IMR-90 (cell line): ENCODE results near the gene ASTL. TPM values are rescaled to one million over a fixed set of nuclear protein-coding genes. Genes with fewer than 3 reads are reported as not detected.
A peak's percentile ranks its signal among the peaks of the same experiment; 100 is the strongest.

Experiments used
- ATAC-seq: fragments of 200-7000 bp; cut with Tn5 transposase; 2 replicates; pipeline ENCODE4 v1.9.1; 2020; ENCODE audit warnings: low read depth, mild to moderate bottlenecking, moderate library complexity
- BruUV-seq: library from RNA; stranded (reverse); fragments of 400-500 nt; replicated peaks from 2 replicates; lab custom pipeline; 2021; lab: Mats Ljungman, UMichigan
- CTCF ChIA-PET: fragments of 300-600 bp; formaldehyde crosslinking; extraction: SDS; loops from one replicate; lab custom pipeline; 2021; ENCODE audit warnings: antibody characterized with exemption; lab: Yijun Ruan, JAX
- POLR2A ChIA-PET: fragments of 300-600 bp; sonication (Branson Sonifier 250); formaldehyde crosslinking; loops from one replicate; lab custom pipeline; 2022; ENCODE audit warnings: antibody characterized with exemption; ENCODE audit not compliant: unreplicated experiment; lab: Charles Lee
- DNase-seq: peaks from one replicate; pipeline ENCODE4 v3.0.0; 2013
- H2AFZ ChIP-seq: replicated peaks from 2 replicates; pipeline ENCODE3; 2013; ENCODE audit warnings: low read length, mild to moderate bottlenecking; ENCODE audit not compliant: poor library complexity
- H2AK5ac ChIP-seq: 2 replicates; pipeline ENCODE4 v1.6.1; 2013; ENCODE audit warnings: low read depth, low read length, inconsistent platforms
- H2AK9ac ChIP-seq: replicated peaks from 2 replicates; pipeline ENCODE3; 2013; ENCODE audit warnings: mild to moderate bottlenecking, low read depth, low read length, moderate library complexity; ENCODE audit not compliant: poor library complexity
- H2BK120ac ChIP-seq: 2 replicates; pipeline ENCODE4 v1.6.1; 2013; ENCODE audit warnings: low read depth, low read length, inconsistent platforms
- H2BK15ac ChIP-seq: 3 replicates; pipeline ENCODE4 v1.6.1; 2013; ENCODE audit warnings: low read depth, low read length, inconsistent platforms
- H2BK20ac ChIP-seq: 2 replicates; pipeline ENCODE4 v1.6.1; 2013; ENCODE audit warnings: low read depth, mild to moderate bottlenecking, inconsistent platforms, low read length, moderate library complexity
- H2BK5ac ChIP-seq: 2 replicates; pipeline ENCODE4 v1.6.1; 2013; ENCODE audit warnings: mild to moderate bottlenecking, low read depth, low read length, inconsistent platforms; ENCODE audit not compliant: poor library complexity, severe bottlenecking
- H3K14ac ChIP-seq: replicated peaks from 2 replicates; pipeline ENCODE4 v1.6.1; 2013; ENCODE audit warnings: low read depth, low read length, inconsistent platforms
- H3K18ac ChIP-seq: 2 replicates; pipeline ENCODE4 v1.6.1; 2013; ENCODE audit warnings: low read depth, low read length, control low read depth
- H3K23ac ChIP-seq: 2 replicates; pipeline ENCODE4 v1.6.1; 2013; ENCODE audit warnings: low read depth, low read length, inconsistent platforms
- H3K27ac ChIP-seq: 2 replicates; pipeline ENCODE4 v1.5.1; 2013; ENCODE audit warnings: mild to moderate bottlenecking, control low read depth, low read length; ENCODE audit not compliant: insufficient read depth
- H3K27me3 ChIP-seq: 2 replicates; pipeline ENCODE4 v1.6.1; 2013; ENCODE audit warnings: low read length; ENCODE audit not compliant: control insufficient read depth, insufficient read depth
- H3K36me3 ChIP-seq: 2 replicates; pipeline ENCODE4 v1.6.1; 2013; ENCODE audit warnings: low read length, mixed read lengths; ENCODE audit not compliant: control insufficient read depth, insufficient read depth
- H3K4ac ChIP-seq: 2 replicates; pipeline ENCODE4 v1.6.1; 2013; ENCODE audit warnings: low read depth, low read length, inconsistent platforms
- H3K4me1 ChIP-seq: 2 replicates; pipeline ENCODE4 v1.6.1; 2013; ENCODE audit warnings: low read length, mixed read lengths; ENCODE audit not compliant: control insufficient read depth, insufficient read depth
- H3K4me2 ChIP-seq: 2 replicates; pipeline ENCODE4 v1.6.1; 2013; ENCODE audit warnings: low read depth, mild to moderate bottlenecking, control low read depth, low read length, moderate library complexity
- H3K4me3 ChIP-seq: 2 replicates; pipeline ENCODE4 v1.5.1; 2013; ENCODE audit warnings: low read depth, mild to moderate bottlenecking, control low read depth, low read length, moderate library complexity; ENCODE audit not compliant: insufficient read depth
- H3K56ac ChIP-seq: 2 replicates; pipeline ENCODE4 v1.6.1; 2013; ENCODE audit warnings: low read length, inconsistent platforms; ENCODE audit not compliant: insufficient read depth; ENCODE audit errors: extremely low read depth
- H3K79me1 ChIP-seq, 2 experiments: 2 replicates each; pipeline ENCODE4 v1.6.1; 2013; ENCODE audit warnings: low read length in 2 of 2, inconsistent platforms in 1 of 2, low read depth in 1 of 2
- H3K9ac ChIP-seq: 2 replicates; pipeline ENCODE4 v1.6.1; 2013; ENCODE audit warnings: low read depth, low read length, control low read depth
- H3K9me1 ChIP-seq: 2 replicates; pipeline ENCODE4 v1.6.1; 2013; ENCODE audit warnings: low read length, inconsistent platforms; ENCODE audit not compliant: insufficient read depth
- H3K9me3 ChIP-seq: 2 replicates; pipeline ENCODE4 v1.6.1; 2013; ENCODE audit warnings: low read length; ENCODE audit not compliant: control insufficient read depth, insufficient read depth
- H4K20me1 ChIP-seq: 2 replicates; pipeline ENCODE4 v1.6.1; 2013; ENCODE audit warnings: low read length, inconsistent platforms; ENCODE audit not compliant: insufficient read depth
- H4K5ac ChIP-seq: 2 replicates; pipeline ENCODE4 v1.6.1; 2013; ENCODE audit warnings: mild to moderate bottlenecking, low read depth, low read length, control low read depth
- H4K8ac ChIP-seq, 2 experiments: 2 replicates each; pipeline ENCODE4 v1.6.1; 2013; ENCODE audit warnings: low read depth in 2 of 2, low read length in 2 of 2, control low read depth in 1 of 2, inconsistent platforms in 1 of 2
- H4K91ac ChIP-seq: 2 replicates; pipeline ENCODE4 v1.6.1; 2013; ENCODE audit warnings: low read depth, low read length, inconsistent platforms; ENCODE audit not compliant: insufficient read depth
- ELK1 ChIP-seq: fragments of 150-350 bp; IDR thresholded peaks from 2 replicates; pipeline ENCODE4 v1.6.1; 2016; ENCODE audit warnings: low read depth, mild to moderate bottlenecking, low read length, moderate library complexity, borderline replicate concordance
- RAD21 ChIP-seq: IDR thresholded peaks from 2 replicates; pipeline ENCODE4 v1.6.1; 2012; ENCODE audit warnings: low read length, improper control_type of control experiment
- RCOR1 ChIP-seq: IDR thresholded peaks from 2 replicates; pipeline ENCODE4 v1.6.1; 2012; ENCODE audit warnings: mild to moderate bottlenecking, low read length, improper control_type of control experiment; ENCODE audit not compliant: insufficient replicate concordance
- WGBS, 2 experiments: methylation state at CpG; one replicate each; pipeline versions ENCODE4 v1.1.5 to v1.1.7; 2013; ENCODE audit warnings: missing lambda C conversion rate in 2 of 2; ENCODE audit not compliant: insufficient read length in 1 of 2; ENCODE audit errors: extremely low coverage in 2 of 2; 5-methylcytosine and 5-hydroxymethylcytosine counted together
- dilution Hi-C: fragments of 300-500 bp; cut with HindIII; formaldehyde crosslinking; loops from one replicate; pipeline ENCODE4 v1.14.3; 2018; ENCODE audit warnings: low sequenced_read_pairs; ENCODE audit not compliant: unreplicated experiment
- in situ Hi-C: fragments of 300-500 bp; cut with MboI; formaldehyde crosslinking; loops from 3 replicates; pipeline ENCODE4 v1.14.3; 2019; ENCODE audit warnings: low sequenced_read_pairs, inconsistent platforms, mixed read lengths
- intact Hi-C: fragments of 100-400 bp; cut with micrococcal nuclease; formaldehyde crosslinking; loops from 2 replicates; pipeline ENCODE4 v1.10.0; 2022
- polyA plus RNA-seq, 3 experiments: library from polyadenylated mRNA; depleted of rRNA; stranded (reverse); fragments of >200 nt; gene quantifications; 2 replicates each; pipeline ENCODE4 v1.2.3, GENCODE V29; 2012; ENCODE audit warnings: low replicate concordance in 1 of 3
- total RNA-seq: library from RNA; depleted of rRNA; stranded (reverse); fragments of >200 nt; gene quantifications from 2 replicates; pipeline ENCODE4 v1.2.3, GENCODE V29; 2012

The ASTL gene
- total and polyA plus RNA-seq, 2 of the 4 experiments (the other 2 are of a cell fraction), result not detected

- no peaks in the 10 kb centered on the region for H3K9me3 ChIP-seq
- H3K27ac ChIP-seq, result no peak overlapping the region
- no peaks in the 10 kb centered on the region for H3K9me1 ChIP-seq
- no peak overlapping the region for H3K4me2 ChIP-seq
- WGBS, 2 experiments, result 53% methylated on average over 6 of the region's 12 CpGs; no CpG with 5 or more reads in 1 of the 2 experiments
- DNase-seq, result peak; percentile 54
- H3K27me3 ChIP-seq, result peaks cover 30% of the 10 kb centered on the region
- H2BK20ac ChIP-seq, result no peak overlapping the region
- no peaks in the 10 kb centered on the region for H3K36me3 ChIP-seq
- H3K4me1 ChIP-seq, result no peaks in the 10 kb centered on the region
- in situ Hi-C loops, result no loop called here
- POLR2A ChIA-PET, result no interaction called here
- no peaks in the 10 kb centered on the region for H4K20me1 ChIP-seq
- no peak overlapping the region for H4K8ac ChIP-seq
- H3K4me3 ChIP-seq, result no peak overlapping the region
- TF ChIP-seq RAD21 (no peak), RCOR1 (no peak), ELK1 (no peak)
- no peak overlapping the region for H3K56ac ChIP-seq
- no peak overlapping the region for H2BK15ac ChIP-seq
- no peak overlapping the region for H4K5ac ChIP-seq
- no peak overlapping the region for H3K4ac ChIP-seq
- BruUV-seq, result no TSS peak
- ATAC-seq, result no peak
- H2AK5ac ChIP-seq, result no peak overlapping the region
- CTCF ChIA-PET, result no interaction called here
- H3K9ac ChIP-seq, result no peak overlapping the region
- H4K91ac ChIP-seq, result no peak overlapping the region
- H3K79me1 ChIP-seq, result no peaks in the 10 kb centered on the region
- dilution Hi-C loops, result no loop called here
- no peak overlapping the region for H2AFZ ChIP-seq
- no peak overlapping the region for H3K14ac ChIP-seq
- no peak overlapping the region for H2BK5ac ChIP-seq
- H3K23ac ChIP-seq, result no peak overlapping the region
- intact Hi-C loops, result no loop called here
- H2AK9ac ChIP-seq, result no peak overlapping the region
- H3K18ac ChIP-seq, result no peak overlapping the region
- H2BK120ac ChIP-seq, result no peak overlapping the region
These were observed 47.9 kb downstream of the ASTL start for GRCh38 chr2:96090196-96090926.
